Neuron (in vitro differentiated cells): ENCODE data around the gene KLHL14.

ENCODE experiments used
- H2AFZ ChIP-seq: one replicate; pipeline ENCODE4 v1.6.1; 2013; ENCODE audit warnings: low read depth, mild to moderate bottlenecking, inconsistent platforms, low read length, moderate library complexity
- H3K27me3 ChIP-seq: one replicate; pipeline ENCODE4 v1.6.1; 2013; ENCODE audit warnings: low read length; ENCODE audit not compliant: insufficient read depth
- H3K36me3 ChIP-seq: one replicate; pipeline ENCODE4 v1.6.1; 2013; ENCODE audit warnings: low read length; ENCODE audit not compliant: insufficient read depth
- H3K4me1 ChIP-seq: one replicate; pipeline ENCODE4 v1.6.1; 2013; ENCODE audit warnings: low read length; ENCODE audit not compliant: insufficient read depth
- H3K4me3 ChIP-seq: 2 replicates; pipeline ENCODE4 v1.5.1; 2013; ENCODE audit warnings: mild to moderate bottlenecking, low read length, moderate library complexity
- H3K9me3 ChIP-seq: one replicate; pipeline ENCODE4 v1.6.1; 2013; ENCODE audit warnings: low read length

Gene KLHL14, protein sequence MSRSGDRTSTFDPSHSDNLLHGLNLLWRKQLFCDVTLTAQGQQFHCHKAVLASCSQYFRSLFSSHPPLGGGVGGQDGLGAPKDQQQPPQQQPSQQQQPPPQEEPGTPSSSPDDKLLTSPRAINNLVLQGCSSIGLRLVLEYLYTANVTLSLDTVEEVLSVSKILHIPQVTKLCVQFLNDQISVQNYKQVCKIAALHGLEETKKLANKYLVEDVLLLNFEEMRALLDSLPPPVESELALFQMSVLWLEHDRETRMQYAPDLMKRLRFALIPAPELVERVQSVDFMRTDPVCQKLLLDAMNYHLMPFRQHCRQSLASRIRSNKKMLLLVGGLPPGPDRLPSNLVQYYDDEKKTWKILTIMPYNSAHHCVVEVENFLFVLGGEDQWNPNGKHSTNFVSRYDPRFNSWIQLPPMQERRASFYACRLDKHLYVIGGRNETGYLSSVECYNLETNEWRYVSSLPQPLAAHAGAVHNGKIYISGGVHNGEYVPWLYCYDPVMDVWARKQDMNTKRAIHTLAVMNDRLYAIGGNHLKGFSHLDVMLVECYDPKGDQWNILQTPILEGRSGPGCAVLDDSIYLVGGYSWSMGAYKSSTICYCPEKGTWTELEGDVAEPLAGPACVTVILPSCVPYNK

DNA sequence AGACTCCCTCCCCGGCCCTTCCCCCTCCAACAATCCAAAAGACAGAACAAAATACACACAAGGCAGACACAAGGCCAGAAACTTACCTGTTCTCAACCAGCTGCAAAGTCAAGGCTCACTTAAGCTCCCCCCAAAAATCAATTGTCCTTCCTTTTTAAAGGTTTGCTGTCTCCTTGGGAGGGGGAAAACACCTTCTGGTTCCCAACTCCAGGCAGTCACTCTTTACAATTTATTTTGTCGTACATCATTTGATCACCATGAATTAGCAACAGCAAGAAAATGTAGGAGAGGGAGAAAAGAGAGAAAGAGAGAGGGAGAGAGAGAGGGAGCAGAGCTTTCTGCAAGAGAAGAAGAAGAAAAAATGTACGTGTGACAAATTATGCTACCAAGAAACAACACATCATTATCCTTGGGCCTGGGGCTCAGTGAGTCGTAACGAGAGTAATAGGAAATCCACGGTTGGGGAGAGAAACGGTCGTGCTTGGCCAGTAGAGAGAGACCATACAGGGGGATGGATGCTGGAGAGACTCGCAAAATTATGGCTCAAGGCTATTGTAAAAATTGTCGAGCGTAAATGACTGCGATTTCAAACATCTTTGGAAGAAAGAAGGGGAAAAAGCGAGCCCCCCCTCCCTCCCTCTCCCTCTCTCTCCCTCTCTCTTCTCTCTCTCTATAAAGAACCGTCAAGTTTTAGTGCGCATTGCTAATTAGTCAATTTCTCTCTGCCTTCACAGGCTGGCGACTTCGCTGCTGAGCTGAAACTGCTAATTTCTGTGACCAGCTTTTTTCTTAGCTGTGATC, at the start of gene KLHL14:
Gene KLHL14, minus strand, starts transcription at position 443 of the 801 bp plus-strand sequence. CDS start 2,432 bp downstream, outside the sequence.
- Histone ChIP-seq H3K4me1 (peaks cover 34% of the 10 kb centered on the region), H3K9me3 (no peaks in the 10 kb centered on the region), H3K4me3 (peak within 1 kb of the TSS; percentile 61), H3K36me3 (no peaks in the 10 kb centered on the region), H3K27me3 (peaks cover 7% of the 10 kb centered on the region), H2AFZ (peak within 1 kb of the TSS; percentile 76)

DNA sequence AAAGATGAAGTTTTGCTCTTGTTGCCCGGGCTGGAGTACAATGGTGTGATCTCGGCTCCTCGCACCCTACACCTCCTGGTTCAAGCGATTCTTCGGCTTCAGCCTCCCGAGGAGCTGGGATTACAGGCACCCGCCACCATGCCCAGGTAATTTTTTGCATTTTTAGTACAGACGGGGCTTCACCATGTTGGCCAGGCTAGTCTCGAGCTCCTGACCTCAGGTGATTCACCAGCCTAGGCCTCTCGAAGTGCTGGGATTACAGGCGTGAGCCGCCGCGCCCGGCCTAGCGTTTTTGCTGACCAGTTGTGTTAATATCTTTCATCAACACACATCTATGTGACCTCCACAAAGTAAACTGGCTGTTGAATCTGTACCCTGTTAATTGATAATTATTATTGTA, 49.4 kb upstream of the KLHL14 start:
- H3K4me3 ChIP-seq, result no peak overlapping the region
- no peaks in the 10 kb centered on the region for H3K27me3 ChIP-seq
- H2AFZ ChIP-seq, result no peak overlapping the region
- H3K4me1 ChIP-seq, result no peaks in the 10 kb centered on the region
- no peaks in the 10 kb centered on the region for H3K9me3 ChIP-seq
- H3K36me3 ChIP-seq, result no peaks in the 10 kb centered on the region

DNA sequence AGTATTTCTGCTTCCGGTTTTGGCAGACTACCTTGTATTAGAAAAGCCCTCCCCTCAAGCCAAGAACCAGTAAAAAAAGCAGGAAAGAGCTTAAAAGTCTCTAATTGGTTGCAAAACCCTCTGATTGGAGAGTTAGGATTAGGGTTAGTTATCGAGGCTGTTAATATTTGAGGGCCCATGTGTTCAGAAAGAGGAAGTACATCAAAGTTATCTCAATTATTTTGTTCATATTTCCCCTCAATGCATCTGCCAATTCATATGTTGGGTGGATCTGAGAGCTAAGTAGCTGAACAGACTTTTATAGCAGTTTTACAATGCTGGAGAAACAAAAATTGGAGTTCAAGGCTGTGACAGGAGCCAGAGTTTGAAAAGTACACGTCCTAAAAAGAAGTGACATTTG, 43.1 kb upstream of the KLHL14 start:
- Histone ChIP-seq H3K4me1 (no peaks in the 10 kb centered on the region), H3K4me3 (no peak overlapping the region), H3K9me3 (no peaks in the 10 kb centered on the region), H3K36me3 (no peaks in the 10 kb centered on the region), H3K27me3 (no peaks in the 10 kb centered on the region), H2AFZ (no peak overlapping the region)

DNA sequence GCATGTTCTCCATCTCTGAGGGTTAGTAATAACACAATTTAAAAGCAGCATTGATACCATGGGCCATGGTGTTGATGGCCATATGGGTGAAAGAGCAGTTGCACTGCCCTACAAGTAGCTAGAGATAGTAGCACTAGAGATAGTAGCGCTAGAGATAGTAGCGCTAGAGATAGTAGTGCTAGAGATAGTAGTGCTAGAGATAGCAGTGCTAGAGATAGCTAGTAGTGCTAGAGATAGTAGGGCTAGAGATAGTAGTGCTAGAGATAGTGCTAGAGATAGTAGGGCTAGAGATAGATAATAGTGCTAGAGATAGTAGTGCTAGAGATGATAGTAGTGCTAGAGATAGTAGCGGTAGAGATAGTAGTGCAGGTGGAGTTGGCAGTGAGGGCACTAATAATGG, 39.5 kb upstream of the KLHL14 start:
- Histone ChIP-seq H3K9me3 (no peaks in the 10 kb centered on the region), H3K4me3 (no peak overlapping the region), H3K36me3 (no peaks in the 10 kb centered on the region), H2AFZ (no peak overlapping the region), H3K27me3 (peaks cover 9% of the 10 kb centered on the region), H3K4me1 (no peaks in the 10 kb centered on the region)

DNA sequence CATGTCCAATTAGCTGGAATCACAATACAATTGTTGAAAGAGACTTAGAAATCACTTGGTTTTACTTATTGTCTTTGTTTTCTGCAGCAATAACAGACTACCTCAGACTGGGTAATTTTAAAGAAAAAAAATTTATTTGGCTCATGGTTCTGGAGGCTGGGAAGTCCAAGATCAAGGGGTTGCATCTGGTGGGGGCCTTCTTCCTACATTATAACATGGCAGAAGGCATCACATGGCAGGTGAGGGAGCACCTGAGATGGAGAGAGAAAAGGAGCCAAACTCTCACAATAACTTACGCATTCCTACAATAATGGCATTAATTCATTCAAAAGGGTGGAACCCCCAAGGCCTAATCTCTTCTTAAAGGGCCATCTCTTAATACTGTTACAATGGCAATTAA, 37.5 kb upstream of the KLHL14 start:
- Histone ChIP-seq H2AFZ (no peak overlapping the region), H3K27me3 (peaks cover 20% of the 10 kb centered on the region), H3K9me3 (no peaks in the 10 kb centered on the region), H3K36me3 (no peaks in the 10 kb centered on the region), H3K4me3 (no peak overlapping the region), H3K4me1 (no peaks in the 10 kb centered on the region)

DNA sequence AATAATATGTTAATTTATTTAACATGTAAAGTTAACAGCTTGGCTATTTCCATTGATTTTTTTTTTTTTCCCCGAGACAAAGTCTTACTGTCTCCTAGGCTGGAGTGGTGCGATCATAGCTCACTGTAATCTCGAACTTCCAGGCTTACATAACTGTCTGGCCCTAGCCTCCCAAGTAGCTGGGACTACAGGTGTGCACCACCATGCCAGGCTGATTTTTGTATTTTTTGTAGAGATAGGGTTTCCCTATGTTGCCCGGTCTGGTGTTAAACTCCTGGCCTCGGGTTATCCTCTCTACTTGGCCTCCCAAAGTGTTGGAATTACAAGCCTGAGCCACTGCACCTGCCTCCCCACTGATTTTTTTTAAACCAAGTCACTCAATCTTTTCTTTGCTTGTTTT, 32.5 kb upstream of the KLHL14 start:
- peaks cover 18% of the 10 kb centered on the region for H3K4me1 ChIP-seq
- H2AFZ ChIP-seq, result no peak overlapping the region
- H3K27me3 ChIP-seq, result peaks cover 27% of the 10 kb centered on the region
- no peaks in the 10 kb centered on the region for H3K9me3 ChIP-seq
- H3K4me3 ChIP-seq, result no peak overlapping the region
- no peaks in the 10 kb centered on the region for H3K36me3 ChIP-seq

DNA sequence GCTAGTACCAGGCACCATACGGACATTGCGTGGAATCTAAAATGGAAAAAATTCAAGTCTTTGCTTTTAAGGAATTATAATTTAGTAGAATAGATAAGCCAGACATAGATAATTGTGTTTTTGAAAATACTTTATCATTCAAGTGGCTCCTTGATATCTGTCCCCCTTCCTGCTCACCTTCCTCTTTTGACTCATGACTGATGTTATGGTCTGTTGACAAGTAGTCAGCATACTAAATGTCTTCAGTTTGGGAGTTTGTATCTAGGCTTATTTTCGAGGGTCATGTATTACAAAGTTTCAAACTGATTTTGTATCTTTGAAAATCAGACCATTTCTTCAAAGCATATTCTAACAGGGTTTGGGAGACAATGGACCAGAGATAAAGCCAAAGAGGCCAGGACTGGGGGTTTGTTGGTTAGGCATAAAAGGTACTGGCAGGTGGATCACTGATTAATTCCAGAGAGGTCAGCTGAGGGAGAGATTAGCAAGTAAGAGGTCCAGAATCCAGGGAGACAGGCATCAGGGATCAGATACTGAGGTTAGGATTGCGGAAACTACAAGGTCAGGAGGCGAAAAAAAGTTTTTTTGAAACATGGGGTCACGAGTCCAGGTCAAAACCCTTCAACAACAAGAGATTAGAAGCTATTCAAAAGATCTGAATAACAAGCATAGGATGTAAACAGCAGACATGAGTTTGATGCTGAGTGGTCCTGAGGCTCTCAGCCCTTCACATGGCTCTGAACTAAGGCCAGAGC, 31.5 kb upstream of the KLHL14 start:
- Histone ChIP-seq H2AFZ (no peak overlapping the region), H3K27me3 (peaks cover 27% of the 10 kb centered on the region), H3K36me3 (no peaks in the 10 kb centered on the region), H3K9me3 (no peaks in the 10 kb centered on the region), H3K4me1 (peaks cover 18% of the 10 kb centered on the region), H3K4me3 (no peak overlapping the region)

DNA sequence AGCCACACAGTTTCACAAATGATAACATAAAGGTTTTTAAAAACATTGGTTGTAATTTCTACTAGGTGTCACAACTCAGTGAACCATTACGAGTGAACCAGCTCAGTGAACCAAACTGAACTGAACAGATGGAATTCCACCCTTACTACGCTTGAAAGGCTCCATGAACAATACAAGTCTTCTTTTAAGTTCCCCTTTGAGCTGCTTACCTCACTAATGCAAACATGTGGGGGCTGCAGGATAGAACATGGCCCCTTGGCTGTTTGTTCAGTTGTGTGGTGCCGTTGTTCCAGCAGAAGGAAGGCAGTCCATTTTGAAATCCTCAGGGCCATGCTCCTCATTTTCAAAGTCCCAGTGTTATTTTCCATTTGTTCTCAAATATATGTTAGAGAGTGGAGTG, 30.7 kb upstream of the KLHL14 start:
- Histone ChIP-seq H3K36me3 (no peaks in the 10 kb centered on the region), H3K4me3 (no peak overlapping the region), H3K4me1 (peaks cover 18% of the 10 kb centered on the region), H3K9me3 (no peaks in the 10 kb centered on the region), H2AFZ (no peak overlapping the region), H3K27me3 (peaks cover 21% of the 10 kb centered on the region)

DNA sequence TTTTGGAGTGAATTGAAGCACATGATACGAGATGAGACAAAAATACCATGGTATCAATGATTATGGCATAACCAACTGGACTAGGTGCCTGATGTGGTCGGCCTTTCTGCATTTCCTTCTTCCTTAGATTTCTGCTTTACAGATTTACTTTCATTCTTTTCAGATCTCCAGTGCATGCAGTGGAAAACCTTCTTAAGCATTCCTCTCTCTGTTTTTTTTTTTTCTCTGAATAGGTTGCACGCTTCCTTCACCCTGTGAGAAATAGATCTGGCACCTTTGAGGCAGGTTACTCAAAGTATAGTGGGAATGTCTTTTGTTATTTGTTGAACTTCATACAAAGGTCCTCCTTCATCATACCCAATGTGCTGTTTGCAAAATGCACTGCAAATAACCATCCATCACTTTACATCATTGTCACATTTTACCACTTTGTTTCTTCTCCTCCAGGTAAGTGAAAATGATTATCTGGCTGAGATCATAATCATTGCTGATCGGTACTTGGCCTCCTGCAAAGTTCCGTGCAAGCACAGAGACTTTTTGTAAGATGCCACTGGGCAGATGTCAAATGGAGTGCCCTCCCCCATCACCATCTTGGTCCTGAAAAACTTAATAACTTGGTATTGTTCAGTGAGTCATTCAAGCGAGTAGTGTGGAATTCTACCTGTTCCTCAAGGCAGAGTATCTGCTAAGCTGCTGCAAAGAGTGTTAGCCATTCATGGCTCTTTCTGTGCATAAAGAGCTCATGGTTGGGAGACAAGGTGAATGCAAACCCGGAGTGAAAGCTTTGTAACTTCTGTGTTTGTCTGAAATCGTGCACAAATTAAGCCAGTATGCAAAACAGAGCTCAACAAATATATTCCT, 30.0 kb upstream of the KLHL14 start:
- Histone ChIP-seq H3K4me1 (peaks cover 18% of the 10 kb centered on the region), H3K36me3 (no peaks in the 10 kb centered on the region), H2AFZ (no peak overlapping the region), H3K9me3 (no peaks in the 10 kb centered on the region), H3K27me3 (peaks cover 19% of the 10 kb centered on the region), H3K4me3 (no peak overlapping the region)

DNA sequence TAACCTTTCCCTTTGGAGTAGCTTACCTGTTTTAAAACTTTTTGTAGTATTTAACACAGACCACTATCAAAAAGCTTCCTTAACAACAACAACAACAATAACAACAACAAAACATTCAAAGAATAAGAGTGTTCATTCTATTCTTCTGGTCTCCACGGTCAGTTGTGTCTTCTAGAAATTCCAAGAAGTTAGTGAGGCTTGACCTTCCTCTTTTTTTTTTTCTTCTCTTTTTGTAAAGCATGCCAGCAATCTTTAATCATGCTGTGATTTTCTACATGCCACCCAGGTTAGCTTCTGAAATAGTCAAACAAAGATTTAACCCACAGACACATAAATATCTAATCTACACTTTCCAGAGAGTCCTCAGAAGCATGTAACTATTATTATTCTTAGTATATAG, 28.4 kb upstream of the KLHL14 start:
- H3K36me3 ChIP-seq, result no peaks in the 10 kb centered on the region
- no peaks in the 10 kb centered on the region for H3K9me3 ChIP-seq
- H3K27me3 ChIP-seq, result peaks cover 9% of the 10 kb centered on the region
- peaks cover 18% of the 10 kb centered on the region for H3K4me1 ChIP-seq
- no peak overlapping the region for H3K4me3 ChIP-seq
- H2AFZ ChIP-seq, result no peak overlapping the region

DNA sequence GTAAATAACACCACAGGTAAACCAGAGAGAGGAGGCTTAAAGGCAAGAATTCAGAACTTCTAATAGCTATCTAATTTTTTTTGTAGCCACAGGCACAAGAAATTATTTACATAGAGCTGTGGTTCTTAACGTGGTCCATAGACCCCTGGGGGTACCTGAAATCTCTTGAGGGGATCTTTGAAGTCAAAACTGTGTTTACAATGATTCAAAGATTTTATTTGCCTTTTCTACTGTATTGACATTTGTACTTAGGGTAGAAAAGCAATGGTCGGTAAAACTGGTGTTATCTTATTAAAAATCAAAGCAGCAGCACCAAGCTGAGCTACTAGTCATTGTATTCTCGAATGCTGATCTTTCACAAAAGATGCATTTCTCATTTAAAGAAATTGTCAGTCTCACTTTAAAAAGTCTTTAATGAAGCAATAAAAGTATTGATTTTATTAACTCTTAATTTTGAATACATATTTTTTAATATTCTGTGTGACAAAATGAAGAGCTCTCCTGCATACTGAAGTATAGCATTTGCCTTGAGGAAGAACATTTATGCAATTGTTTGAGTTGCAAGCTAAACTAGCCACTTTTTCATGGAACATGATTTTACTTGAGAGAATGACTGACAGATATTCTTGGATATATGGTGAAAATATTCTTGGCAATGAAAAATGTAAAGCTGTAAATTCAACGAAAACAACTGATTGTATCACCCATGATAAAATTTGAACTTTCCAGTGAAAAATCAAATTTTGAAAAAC, 25.6 kb upstream of the KLHL14 start:
- Histone ChIP-seq H2AFZ (no peak overlapping the region), H3K27me3 (peaks cover 7% of the 10 kb centered on the region), H3K4me3 (no peak overlapping the region), H3K9me3 (no peaks in the 10 kb centered on the region), H3K36me3 (no peaks in the 10 kb centered on the region), H3K4me1 (peaks cover 5% of the 10 kb centered on the region)
